Right renal pelvis (tissue), 4 donors: ENCODE data around the gene ARHGAP9. TPM values are rescaled to one million over a fixed set of nuclear protein-coding genes. Genes with fewer than 3 reads are reported as not detected.
"Not testable (repeated sequence)": the region's sequence is repeated elsewhere in the genome, so short reads cannot be mapped to it uniquely, and the experiment has no call there.

Source experiments
- DNase-seq, 4 donors: peaks; one replicate each; pipeline ENCODE4 v3.0.0-alpha.2; 2013; ENCODE audit warnings: low read depth in 4 of 4, low spot score in 3 of 4, missing footprints in 1 of 4
- polyA plus RNA-seq, 4 donors: library from polyadenylated mRNA; unstranded; fragments of 120-200 nt; gene quantifications; one replicate each; pipeline ENCODE4 v1.2.1, GENCODE V29; 2013; ENCODE audit not compliant: insufficient read length in 4 of 4

Gene ARHGAP9
- polyA plus RNA-seq, 4 donors = 2.3 to 4.1 (median 2.6) TPM

DNA sequence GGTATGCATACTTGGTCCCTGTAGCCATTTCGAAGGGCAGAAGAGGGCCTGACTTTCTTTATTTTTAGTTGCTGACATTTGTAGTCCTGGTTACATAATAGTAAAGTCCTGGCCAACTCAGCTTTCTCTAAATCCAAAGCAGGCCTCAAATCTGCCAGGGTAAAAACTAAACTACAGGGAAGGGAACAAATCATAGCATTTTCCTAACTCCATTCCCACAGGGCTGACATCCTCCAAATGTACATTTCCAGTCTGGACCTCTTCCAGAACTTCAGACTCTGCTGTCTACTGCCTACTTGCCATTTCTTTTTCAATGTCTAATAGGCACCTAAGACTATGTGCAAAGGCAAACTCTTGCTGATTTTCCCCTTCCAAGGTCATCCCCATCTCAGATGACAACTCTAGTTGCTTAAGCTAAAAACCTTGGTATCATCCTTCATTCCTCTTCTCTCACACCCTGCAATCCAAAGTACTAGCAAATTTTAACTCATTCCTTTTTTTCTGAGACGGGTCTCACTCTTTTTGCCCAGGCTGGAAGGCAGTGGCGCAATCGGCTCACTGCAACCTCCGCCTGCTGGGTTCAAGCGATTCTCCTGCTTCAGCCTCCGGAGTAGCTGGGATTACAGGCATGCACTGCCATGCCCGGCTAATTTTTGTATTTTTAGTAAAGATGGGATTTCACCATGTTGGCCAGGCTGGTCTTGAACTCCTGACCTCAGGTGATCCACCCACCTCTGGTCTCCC is 38.7 kb upstream of the ARHGAP9 start:
- DNase-seq = no peak

DNA sequence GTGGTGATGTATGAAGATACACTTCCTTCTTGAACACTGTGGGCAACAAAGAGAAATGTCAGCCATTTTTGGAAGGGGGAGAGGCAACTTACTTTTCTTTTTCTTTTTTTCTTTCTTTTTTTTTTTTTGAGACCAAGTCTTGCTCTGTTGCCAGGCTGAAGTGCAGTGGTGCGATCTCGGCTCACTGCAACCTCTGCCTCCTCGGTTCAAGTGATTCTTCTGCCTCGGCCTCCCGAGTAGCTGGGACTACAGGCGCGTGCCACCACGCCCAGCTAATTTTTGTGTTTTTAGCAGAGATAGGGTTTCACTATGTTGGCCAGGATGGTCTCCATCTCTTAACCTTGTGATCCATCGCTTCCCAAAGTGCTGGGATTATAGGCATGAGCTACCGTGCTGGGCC is 38.1 kb upstream of the ARHGAP9 start:
- DNase-seq = not testable (repeated sequence)

DNA sequence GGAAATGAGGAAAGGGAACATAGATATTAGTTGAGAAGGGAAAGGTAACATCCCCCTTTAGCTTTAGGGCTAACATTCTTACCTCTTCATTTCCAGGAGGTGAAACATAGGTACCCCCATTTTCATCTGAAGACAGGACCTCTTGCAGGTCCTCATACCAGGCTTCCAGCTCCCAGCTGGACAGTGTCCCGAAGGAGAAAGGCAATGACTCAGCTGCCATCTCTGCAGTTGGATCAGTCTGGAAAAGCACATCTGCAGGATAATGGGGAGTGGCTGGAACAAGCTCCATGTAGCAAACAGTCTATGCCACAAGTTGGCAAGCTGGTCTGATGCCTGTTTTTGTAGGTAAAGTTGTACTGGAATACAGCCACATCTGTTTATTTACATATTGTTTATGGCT is 37.5 kb upstream of the ARHGAP9 start:
- no peak for DNase-seq

DNA sequence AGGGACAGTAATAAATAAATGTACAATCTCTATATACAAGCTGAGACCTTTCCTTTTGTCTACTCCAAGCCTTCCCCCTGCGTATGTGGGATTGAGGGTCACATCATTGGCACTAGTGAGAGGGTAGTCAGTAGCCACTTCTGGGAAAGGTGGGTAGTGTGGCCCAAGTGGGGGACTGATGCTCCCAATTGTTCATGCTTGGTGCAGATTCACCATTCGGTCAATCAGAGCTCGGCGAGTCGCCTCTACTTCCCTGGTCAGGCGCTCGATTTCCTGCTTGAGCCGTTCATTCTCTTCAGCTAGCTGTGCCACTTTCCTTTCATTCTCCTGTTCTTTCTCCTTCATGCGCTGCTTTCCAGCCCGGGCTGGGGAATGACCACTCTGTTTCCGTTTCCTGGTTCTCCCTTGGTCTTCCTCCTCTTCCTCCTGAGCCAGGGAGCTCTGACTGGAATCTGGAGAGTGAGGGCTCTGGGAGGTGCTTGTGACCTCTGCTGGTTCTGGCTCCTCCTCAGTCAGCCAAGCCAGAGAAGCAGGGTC is 37.0 kb upstream of the ARHGAP9 start:
- no peak for DNase-seq

DNA sequence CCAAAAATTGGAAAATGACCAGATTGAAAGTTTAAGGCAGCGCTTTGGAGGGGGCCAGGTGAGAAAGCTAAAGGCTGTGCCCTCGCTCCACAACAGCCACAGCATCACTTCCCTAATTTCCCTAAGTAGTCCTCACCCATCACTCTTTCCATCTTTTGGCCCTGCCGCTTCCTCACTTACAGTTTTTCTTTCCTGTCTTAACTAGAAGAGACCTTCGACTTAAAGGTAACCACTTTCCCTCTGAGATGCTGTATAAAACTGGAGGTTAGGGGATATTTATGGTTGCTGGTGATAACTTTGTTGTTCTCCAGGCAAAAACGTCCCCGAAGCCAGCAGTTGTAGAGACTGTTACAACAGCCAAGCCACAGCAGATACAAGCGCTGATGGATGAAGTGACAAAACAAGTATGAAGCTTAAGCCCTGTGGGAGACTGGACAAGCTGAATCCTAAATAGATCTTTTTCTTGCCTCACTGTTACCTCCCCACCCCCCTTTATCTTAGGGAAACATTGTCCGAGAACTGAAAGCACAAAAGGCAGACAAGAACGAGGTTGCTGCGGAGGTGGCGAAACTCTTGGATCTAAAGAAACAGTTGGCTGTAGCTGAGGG is 36.4 kb upstream of the ARHGAP9 start:
- no peak for DNase-seq

DNA sequence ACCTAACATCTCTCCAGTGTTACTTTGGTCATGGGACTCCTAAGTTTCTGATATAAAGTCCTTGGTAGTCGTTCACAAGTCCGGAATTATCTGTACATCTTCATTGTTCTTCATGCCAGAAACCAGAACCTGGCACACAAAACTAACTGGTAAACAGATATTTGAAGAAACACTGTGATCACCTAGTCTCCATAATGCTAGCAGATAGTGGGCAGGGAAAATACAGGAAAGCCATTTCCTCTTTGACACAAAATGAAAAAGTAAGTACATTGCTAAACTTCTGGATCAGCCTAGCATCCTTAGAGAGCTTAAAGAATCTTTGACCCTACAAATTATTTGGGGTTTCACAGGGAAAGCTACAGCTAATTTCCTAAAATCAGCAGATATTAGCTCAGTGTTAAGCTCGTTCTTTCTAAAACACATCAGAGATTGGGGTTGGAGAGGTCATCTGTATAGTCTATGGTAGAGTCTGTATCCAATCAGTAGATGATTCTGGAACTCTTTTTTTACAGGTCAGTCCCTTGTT is 35.8 kb upstream of the ARHGAP9 start:
- no peak for DNase-seq

DNA sequence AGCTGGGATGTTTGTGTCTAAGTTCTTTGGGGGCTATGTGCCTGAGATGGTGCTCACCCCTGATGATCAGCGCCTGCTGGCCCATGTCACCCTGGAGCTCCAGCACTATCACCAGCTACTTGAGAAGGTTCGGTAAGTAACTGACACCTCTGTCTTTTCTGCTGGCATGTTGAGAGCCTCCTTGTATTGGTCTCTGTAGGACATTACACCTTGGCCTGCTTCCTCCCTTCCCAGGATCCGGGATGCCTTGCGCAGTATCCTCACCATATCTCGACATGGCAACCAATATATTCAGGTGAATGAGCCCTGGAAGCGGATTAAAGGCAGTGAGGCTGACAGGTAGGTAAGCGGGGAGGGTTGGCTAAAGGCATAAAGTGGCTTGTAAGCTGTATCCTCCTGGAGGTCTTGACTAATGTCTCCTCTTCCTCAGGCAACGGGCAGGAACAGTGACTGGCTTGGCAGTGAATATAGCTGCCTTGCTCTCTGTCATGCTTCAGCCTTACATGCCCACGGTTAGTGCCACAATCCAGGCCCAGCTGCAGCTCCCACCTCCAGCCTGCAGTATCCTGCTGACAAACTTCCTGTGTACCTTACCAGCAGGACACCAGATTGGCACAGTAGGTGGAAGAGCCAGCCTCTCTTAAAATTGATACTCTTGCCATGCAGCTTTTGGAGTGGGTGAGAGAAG is 35.2 kb upstream of the ARHGAP9 start:
- no peak for DNase-seq

DNA sequence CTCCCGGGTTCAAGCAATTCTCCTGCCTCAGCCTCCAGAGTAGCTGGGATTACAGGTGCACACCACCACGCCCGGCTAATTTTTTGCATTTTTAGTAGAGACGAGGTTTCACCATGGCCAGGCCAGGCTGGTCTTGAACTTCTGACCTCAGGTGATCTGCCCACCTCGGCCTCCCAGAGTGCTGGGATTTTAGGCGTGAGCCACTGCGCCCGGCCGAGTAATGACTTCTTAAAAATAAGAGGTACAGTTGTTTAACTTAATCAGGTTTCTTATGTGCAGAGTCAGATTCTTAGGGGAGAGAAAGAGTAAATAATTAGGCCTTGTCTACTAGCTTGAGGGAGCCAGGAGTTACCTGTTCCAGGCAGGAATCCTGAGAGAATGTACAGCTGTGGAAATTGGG is 34.6 kb upstream of the ARHGAP9 start:
- not testable (repeated sequence) for DNase-seq

DNA sequence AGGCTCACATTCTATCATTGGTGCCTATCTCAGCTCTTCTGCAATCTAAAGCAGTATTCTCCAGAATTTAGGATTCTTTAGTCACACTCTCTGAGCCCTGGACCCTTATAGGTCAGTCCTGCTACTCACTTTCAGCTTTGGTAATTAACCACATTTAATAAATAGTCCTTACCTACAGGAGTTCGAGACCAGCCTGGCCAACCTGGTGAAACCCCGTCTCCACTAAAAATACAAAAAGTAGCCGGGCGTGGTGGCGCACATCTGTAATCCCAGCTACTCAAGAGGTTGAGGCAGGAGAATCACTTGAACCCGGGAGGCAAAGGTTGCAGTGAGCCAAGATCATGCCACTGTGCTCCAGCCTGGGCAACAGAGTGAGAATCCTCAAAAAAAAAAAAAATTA is 34.0 kb upstream of the ARHGAP9 start:
- not testable (repeated sequence) for DNase-seq

DNA sequence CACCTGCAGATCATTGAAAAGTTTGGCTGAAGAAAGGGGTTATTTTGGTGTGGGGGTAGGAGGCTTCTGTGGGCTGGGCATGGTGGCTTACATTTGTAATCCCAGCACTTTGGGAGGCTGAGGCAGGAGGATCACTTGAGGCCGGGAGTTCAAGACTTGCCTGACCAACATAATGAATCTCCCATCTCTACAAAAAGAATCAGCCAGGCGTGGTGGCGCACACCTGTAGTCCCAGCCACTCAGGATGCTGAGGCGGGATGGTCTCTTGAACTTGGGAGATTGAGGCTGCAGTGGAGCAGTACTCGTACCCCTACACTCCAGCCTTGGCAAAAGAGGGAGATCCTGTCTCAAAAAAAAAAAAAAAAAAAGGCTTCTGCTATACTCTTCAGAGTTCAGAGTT is 33.6 kb upstream of the ARHGAP9 start:
- DNase-seq = no peak

DNA sequence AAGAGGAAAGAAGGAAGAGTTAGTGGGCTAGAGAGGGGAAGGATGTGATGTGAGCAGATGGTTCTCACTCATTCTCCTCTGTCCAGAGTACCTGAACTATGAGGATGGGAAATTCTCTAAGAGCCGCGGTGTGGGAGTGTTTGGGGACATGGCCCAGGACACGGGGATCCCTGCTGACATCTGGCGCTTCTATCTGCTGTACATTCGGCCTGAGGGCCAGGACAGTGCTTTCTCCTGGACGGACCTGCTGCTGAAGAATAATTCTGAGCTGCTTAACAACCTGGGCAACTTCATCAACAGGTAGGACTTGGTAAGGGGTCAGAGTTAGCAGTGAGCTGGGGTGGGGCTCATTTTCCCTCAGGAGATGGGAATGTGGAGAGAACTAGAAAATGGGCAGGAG is 33.0 kb upstream of the ARHGAP9 start:
- no peak for DNase-seq

DNA sequence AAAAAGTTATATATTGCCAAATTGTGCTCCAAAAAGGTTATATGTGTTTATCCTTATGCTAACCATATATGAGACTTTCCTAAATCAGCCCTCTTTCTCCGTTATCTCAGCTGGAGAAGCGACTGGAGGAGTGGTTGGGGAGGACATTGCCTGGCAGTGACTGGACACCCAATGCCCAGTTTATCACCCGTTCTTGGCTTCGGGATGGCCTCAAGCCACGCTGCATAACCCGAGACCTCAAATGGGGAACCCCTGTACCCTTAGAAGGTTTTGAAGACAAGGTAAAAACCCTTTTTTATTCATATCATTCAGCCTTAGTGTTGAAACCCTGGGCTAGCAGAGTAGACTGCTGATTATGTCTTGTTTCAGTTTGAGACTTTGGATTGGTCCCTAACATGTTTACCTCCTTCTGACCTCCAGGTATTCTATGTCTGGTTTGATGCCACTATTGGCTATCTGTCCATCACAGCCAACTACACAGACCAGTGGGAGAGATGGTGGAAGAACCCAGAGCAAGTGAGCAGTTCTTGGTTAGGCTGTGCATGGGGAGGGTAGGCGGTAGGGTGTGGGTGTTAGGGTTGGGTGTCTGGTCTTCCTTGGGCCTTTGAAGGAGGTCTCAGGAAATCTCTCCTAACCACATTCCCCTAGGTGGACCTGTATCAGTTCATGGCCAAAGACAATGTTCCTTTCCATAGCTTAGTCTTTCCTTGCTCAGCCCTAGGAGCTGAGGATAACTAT is 32.1 kb upstream of the ARHGAP9 start:
- no peak for DNase-seq

DNA sequence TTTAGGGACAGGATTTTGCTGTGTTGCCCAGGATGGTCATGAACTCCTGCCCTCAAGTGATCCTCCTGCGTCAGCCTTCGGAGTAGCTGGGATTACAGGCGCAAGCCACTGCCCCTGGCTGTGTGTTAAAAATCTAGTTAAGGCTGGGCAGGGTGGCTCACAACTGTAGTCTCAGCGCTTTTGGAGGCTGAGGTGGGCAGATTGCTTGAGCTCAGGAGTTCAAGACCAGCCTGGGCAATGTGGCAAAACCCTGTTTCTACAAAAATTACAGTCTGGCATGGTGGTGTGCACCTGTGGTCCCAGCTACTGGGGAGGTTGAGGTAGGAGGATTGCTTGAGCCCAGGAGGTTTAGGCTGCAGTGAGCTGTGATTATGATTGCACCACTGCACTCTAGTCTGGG is 31.5 kb upstream of the ARHGAP9 start:
- DNase-seq = no peak

DNA sequence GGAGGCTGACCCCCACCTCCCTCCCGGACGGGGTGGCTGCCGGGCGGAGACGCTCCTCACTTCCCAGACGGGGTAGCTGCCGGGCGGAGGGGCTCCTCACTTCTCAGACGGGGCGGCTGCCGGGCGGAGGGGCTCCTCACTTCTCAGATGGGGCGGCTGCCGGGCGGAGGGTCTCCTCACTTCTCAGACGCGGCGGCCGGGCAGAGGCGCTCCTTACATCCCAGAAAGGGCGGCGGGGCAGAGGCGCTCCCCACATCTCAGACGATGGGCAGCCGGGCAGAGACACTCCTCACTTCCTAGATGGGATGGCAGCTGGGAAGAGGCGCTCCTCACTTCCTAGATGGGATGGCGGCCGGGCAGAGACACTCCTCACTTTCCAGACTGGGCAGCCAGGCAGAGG is 28.1 kb upstream of the ARHGAP9 start:
- not testable (repeated sequence) for DNase-seq

DNA sequence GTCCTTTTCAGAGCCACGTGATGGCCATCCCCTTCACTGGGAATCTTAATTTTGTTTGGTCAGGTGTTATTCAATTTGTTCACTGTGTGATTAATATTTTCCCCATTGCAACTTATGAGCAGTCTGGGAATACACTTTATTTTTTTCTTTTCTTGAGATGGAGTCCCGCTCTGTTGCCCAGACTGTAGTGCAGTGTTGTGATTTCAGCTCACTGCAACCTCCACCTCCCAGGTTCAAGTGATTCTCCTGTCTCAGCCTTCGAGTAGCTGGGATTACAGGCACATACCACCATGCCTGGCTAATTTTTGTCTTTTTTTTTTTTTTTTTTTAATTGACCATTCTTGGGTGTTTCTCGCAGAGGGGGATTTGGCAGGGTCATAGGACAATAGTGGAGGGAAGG is 26.9 kb upstream of the ARHGAP9 start:
- not testable (repeated sequence) for DNase-seq

DNA sequence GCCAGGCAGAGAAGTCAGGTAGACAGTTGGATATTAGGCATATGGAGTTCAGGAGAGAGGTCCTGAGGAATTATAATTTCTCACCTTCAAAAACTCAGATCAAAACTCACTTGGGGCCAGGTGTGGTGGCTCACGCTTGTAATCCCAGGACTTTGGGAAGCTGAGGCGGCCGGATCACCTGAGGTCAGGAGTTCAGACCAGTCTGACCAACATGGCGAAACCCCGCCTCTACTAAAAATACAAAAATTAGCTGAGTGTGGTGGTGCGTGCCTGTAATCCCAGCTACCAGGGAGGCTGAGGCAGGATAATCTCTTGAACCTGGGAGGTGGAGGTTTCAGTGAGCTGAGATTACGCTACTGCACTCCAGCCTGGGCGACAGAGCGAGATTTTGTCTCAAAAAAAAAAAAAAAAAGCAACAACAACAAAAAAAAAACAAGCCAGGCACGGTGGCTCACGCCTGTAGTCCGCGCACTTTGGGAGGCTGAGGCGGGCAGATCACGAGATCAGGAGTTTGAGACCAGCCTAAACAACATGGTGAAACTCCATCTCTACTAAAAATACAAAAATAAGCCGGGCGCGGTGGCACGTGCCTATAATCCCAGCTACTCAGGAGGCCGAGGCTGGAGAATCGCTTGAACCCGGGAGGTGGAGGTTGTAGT is 22.8 kb upstream of the ARHGAP9 start:
- DNase-seq = not testable (repeated sequence)

DNA sequence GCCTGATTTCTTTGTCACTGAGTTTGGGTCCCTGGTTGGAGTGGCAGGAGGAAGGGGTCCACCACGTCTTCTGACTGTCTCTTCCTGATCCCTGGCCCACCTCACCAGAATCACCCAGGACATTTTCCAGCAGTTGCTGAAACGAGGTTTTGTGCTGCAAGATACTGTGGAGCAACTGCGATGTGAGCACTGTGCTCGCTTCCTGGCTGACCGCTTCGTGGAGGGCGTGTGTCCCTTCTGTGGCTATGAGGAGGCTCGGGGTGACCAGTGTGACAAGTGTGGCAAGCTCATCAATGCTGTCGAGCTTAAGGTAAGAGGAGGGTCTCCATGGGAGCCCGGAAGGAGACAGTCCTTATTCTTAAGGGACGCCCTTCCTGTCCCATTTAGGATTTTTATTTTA is 20.5 kb upstream of the ARHGAP9 start:
- no peak for DNase-seq

DNA sequence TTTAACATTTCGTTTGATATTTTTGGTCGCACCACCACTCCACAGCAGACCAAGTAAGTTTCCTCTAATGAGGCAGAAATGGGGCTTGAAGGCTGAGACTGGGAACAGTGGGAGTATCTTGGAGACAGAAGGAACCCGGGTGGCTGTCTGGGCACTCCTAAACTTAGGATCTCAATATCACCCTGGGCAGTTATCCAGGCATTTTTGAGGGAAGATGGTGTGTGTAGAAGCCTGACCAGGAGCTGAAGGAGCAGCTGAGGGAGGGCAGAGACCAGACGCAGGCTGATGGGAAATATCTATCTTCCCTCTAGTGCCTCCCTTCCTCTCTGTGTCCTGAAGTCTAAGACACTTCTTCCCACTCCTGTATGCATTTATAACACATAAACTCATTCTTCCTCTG is 18.9 kb upstream of the ARHGAP9 start:
- no peak for DNase-seq

DNA sequence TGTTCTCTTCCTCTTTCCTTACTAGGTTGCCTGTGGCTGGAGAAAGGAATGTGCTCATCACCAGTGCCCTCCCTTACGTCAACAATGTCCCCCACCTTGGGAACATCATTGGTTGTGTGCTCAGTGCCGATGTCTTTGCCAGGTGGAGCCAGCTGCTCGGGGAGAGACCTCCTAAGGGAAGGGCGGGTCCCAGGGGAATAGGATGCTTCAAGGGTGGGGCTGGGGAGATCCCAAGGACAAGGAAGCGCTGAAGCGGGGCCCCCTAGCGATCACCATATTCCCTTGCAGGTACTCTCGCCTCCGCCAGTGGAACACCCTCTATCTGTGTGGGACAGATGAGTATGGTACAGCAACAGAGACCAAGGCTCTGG is 18.5 kb upstream of the ARHGAP9 start:
- no peak for DNase-seq
